Hepatocyte (in vitro differentiated cells): ENCODE measurements around the gene GABRE.

Experiments
- EZH2 ChIP-seq: fragments of 200-600 bp; sonication (generic); IDR thresholded peaks from 2 replicates; pipeline ENCODE4 v1.6.1; 2016; ENCODE audit warnings: antibody characterized with exemption, mild to moderate bottlenecking, borderline replicate concordance
- TF ChIP-seq, protein P1 (sequence below): fragments of 200-600 bp; sonication (generic); IDR thresholded peaks from 2 replicates; pipeline ENCODE4 v1.5.1; 2016; ENCODE audit warnings: antibody characterized with exemption, mild to moderate bottlenecking; ENCODE audit not compliant: poor library complexity

DNA sequence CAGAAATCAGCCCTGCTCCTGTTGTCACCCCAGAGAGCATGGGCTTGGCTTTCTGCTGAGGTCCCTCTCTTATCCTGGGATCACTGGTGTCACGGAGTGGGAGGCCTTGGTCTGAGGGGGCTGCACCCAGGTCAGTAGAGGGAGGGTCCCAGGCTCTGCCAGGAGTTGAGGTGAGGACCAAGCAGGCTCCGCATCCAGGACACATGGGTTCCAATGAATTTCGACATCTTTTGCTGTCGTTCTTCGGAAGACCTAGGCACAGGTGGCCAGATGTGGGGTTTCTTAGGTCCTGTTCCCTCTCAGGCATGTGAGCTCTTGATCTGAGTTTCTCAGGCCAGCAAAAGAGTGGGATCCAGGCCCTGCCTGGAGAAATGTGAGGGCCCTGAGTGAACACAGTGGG, 51.8 kb downstream of the GABRE start:
- TF ChIP-seq, protein P1, sequence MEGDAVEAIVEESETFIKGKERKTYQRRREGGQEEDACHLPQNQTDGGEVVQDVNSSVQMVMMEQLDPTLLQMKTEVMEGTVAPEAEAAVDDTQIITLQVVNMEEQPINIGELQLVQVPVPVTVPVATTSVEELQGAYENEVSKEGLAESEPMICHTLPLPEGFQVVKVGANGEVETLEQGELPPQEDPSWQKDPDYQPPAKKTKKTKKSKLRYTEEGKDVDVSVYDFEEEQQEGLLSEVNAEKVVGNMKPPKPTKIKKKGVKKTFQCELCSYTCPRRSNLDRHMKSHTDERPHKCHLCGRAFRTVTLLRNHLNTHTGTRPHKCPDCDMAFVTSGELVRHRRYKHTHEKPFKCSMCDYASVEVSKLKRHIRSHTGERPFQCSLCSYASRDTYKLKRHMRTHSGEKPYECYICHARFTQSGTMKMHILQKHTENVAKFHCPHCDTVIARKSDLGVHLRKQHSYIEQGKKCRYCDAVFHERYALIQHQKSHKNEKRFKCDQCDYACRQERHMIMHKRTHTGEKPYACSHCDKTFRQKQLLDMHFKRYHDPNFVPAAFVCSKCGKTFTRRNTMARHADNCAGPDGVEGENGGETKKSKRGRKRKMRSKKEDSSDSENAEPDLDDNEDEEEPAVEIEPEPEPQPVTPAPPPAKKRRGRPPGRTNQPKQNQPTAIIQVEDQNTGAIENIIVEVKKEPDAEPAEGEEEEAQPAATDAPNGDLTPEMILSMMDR: no peak
- no peak for TF ChIP-seq EZH2
